OCI-LY3 (cell line): ENCODE data around the gene BCAR1.

Source experiments
- CTCF ChIP-seq: fragments of 200-600, 300-600 bp; sonication (generic); IDR thresholded peaks from 2 replicates; pipeline ENCODE4 v1.5.1; 2014; ENCODE audit warnings: antibody characterized with exemption, low read length, low read depth
- EZH2phosphoT487 ChIP-seq: fragments of 200-600 bp; shearing (Covaris generic); IDR thresholded peaks from 2 replicates; pipeline ENCODE4 v1.6.1; 2018; ENCODE audit warnings: antibody characterized with exemption, mixed run types, low read depth

GRCh38 chr16:75181630-75182029, 69.8 kb downstream of the BCAR1 start:
- no peak for TF ChIP-seq CTCF
- no peak for TF ChIP-seq EZH2phosphoT487
